Ishikawa (cell line): ENCODE data around the gene ALPG.

Experiments used
- CEBPB ChIP-seq: IDR thresholded peaks from 2 replicates; pipeline ENCODE4 v1.6.1; 2012
- EP300 ChIP-seq: IDR thresholded peaks from 2 replicates; pipeline ENCODE4 v1.6.1; 2012; ENCODE audit warnings: borderline replicate concordance
- FOXM1 ChIP-seq: IDR thresholded peaks from 2 replicates; pipeline ENCODE4 v1.6.1; 2012; ENCODE audit warnings: low read depth, borderline replicate concordance
- RAD21 ChIP-seq: IDR thresholded peaks from 2 replicates; pipeline ENCODE4 v1.6.1; 2012; ENCODE audit warnings: low read depth
- REST ChIP-seq: IDR thresholded peaks from 2 replicates; pipeline ENCODE4 v1.6.1; 2012; ENCODE audit warnings: low read depth, mild to moderate bottlenecking
- TAF1 ChIP-seq: IDR thresholded peaks from 2 replicates; pipeline ENCODE4 v1.6.1; 2012; ENCODE audit warnings: low read depth, mild to moderate bottlenecking
- TCF12 ChIP-seq: IDR thresholded peaks from 2 replicates; pipeline ENCODE4 v1.6.1; 2012; ENCODE audit warnings: low read depth
- ZBTB7A ChIP-seq: IDR thresholded peaks from 2 replicates; pipeline ENCODE4 v1.6.1; 2012; ENCODE audit warnings: low read depth
- TF ChIP-seq, protein P1 (sequence below): IDR thresholded peaks from 2 replicates; pipeline ENCODE4 v1.6.1; 2012

GRCh38 chr2:232439758-232440135, 33.1 kb downstream of the ALPG start:
- TF ChIP-seq RAD21 (no peak), ZBTB7A (no peak), EP300 (no peak), TCF12 (no peak), REST (no peak), CEBPB (no peak), FOXM1 (no peak), TAF1 (no peak)
- TF ChIP-seq, protein P1, sequence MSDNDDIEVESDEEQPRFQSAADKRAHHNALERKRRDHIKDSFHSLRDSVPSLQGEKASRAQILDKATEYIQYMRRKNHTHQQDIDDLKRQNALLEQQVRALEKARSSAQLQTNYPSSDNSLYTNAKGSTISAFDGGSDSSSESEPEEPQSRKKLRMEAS: no peak
